ENCODE measurements around the gene TMC8.

Gene TMC8

DNA sequence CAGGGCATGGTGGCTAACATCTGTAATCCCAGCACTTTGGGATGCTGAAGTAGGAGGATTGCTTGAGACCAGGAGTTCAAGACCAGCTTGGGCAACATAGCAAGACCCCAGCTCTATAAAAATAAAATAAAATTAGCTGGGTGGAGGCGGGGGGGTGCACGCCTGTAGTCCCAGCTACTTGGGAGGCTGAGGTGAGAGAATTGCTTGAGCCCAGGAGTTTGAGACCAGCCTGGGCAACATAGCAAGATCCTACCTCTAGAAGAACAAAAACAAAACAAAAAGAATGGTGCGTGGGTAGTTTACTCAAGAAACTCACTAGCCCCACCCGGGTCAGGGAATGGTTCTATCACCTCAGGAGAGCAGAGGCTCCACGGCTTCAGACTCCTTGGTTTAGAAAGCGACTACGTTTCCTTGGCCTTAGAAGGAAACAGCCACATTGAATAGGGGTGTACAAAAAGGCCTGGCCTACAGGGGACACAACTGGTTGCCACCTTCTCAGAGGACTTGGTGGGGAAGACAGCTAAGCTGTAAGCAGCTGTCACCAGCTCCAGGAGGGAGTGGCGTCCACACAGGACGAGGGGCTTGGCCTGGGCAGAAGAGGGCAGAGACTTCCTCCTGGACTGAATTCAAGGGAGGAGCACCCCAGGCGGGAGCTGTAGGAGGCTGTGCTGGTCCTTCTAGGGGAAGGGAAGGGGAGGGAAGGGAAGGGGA lies 55.6 kb downstream of the TMC8 start:
- in situ Hi-C loops (cut with MboI; ENCODE audit: low sequenced_read_pairs, unreplicated experiment) = no loop called here
- DNase-seq (ENCODE audit: low spot score) = no peak
- TF ChIP-seq, protein P1, sequence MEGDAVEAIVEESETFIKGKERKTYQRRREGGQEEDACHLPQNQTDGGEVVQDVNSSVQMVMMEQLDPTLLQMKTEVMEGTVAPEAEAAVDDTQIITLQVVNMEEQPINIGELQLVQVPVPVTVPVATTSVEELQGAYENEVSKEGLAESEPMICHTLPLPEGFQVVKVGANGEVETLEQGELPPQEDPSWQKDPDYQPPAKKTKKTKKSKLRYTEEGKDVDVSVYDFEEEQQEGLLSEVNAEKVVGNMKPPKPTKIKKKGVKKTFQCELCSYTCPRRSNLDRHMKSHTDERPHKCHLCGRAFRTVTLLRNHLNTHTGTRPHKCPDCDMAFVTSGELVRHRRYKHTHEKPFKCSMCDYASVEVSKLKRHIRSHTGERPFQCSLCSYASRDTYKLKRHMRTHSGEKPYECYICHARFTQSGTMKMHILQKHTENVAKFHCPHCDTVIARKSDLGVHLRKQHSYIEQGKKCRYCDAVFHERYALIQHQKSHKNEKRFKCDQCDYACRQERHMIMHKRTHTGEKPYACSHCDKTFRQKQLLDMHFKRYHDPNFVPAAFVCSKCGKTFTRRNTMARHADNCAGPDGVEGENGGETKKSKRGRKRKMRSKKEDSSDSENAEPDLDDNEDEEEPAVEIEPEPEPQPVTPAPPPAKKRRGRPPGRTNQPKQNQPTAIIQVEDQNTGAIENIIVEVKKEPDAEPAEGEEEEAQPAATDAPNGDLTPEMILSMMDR (IDR thresholded peaks at IDR 0.05; ENCODE audit: borderline replicate concordance, control extremely low read depth, extremely low read depth, insufficient read depth, missing control alignments) = no peak

DNA sequence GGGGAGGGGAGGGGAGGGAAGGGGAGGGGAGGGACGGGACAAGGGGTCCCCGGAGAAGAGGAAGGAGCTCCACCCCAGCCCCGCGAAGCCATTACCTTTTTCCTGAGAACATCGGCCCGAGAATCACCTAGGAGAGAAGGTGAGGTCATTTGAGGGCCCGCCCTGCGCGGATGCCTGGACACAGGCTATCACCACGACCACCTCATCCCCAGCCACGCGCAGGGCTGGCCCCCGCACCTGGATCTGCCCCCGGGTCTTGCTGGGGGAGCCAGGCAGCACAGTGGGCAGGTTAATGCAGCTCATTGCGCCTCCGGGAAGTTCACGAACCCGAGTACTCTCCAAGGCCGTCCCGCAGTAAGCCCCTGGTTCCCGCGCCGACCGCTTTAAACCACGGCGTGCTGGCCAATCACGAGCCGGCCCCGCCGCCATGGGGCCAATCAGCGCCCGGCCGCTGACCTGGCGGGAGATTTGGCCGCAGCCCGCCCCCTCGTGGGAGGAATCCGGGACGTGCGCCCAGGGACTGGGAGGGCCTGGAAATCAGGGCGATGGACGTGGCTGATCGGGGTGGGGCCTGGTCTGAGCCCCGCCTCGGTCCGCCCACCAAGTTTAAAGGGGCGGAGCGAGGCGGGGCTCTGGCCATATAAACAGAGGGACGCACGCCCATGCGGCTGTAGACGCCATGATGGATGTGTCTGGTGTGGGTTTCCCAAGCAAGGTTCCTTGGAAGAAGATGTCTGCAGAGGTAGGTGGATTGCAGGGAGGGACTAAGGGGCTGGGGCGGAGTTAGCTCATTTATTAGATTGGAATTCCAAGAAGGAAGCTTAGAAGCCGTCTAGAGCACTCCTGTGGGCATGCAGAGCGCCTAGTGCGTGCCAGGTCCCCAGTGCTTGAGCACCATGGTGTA lies 56.4 kb downstream of the TMC8 start, which contains the start of the genes AFMID and TK1:
Gene AFMID (plus strand): TSS at position 671 of the 904 bp plus-strand sequence. CDS start 9 bp downstream, at position 680.
Gene TK1 (minus strand): TSS at position 361 of the 904 bp plus-strand sequence. CDS start 58 bp downstream, at position 303.
- in situ Hi-C loops (cut with MboI; ENCODE audit: low sequenced_read_pairs, unreplicated experiment) = no loop called here
- TF ChIP-seq, protein P1 (IDR thresholded peaks at IDR 0.05; ENCODE audit: borderline replicate concordance, control extremely low read depth, extremely low read depth, insufficient read depth, missing control alignments) = peak; percentile 35
- peak; percentile 100 for DNase-seq (ENCODE audit: low spot score)

All from GM13976 (cell line).